NOMO-1 treated with dmso at 0.1 percent for 144 hours (cell line): ENCODE data around the gene GNG13.
"Not testable (repeated sequence)": the region's sequence is repeated elsewhere in the genome, so short reads cannot be mapped to it uniquely, and the experiment has no call there.

Source experiments
- DNase-seq: peaks from one replicate; lab custom pipeline; 2025; ENCODE audit not compliant: unreplicated experiment; lab: John Stamatoyannopoulos, UW

The GNG13 gene

DNA sequence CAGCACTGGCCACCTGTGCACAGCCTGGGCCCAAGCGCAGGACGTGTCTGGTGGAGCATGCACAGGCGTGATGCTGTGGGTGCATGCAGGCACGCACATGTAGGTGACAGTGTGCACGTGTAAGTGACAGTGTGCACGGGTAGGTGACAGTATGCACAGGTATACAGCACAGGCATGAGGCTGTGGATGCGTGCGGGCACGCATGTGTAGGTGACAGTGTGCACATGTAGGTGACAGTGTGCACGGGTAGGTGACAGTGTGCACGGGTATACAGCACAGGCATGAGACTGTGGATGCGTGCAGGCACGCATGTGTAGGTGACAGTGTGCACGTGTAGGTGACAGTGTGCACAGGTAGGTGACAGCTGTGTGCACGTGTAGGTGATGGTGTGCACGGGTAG is 20.2 kb downstream of the GNG13 start:
- no peak for DNase-seq

DNA sequence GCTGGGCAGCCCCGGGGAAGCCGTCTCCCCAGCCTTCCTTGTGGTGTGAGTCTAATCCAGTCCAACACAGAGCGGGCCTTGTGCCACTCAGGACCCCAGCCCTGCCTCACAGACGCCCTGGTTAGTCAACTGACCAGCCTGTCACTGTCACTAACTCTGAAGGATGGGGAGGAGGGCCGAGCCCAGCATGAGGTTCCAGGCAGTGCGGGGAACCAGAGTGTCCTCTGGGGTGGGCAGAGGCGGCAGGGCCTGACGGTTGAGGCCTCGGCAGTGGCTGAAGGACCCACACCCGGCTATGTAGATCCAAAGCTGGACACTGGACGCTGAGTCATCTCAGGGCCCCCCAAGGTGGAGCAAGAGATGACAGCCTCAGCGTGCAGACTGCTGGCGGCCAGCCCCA is 21.0 kb downstream of the GNG13 start:
- no peak for DNase-seq

DNA sequence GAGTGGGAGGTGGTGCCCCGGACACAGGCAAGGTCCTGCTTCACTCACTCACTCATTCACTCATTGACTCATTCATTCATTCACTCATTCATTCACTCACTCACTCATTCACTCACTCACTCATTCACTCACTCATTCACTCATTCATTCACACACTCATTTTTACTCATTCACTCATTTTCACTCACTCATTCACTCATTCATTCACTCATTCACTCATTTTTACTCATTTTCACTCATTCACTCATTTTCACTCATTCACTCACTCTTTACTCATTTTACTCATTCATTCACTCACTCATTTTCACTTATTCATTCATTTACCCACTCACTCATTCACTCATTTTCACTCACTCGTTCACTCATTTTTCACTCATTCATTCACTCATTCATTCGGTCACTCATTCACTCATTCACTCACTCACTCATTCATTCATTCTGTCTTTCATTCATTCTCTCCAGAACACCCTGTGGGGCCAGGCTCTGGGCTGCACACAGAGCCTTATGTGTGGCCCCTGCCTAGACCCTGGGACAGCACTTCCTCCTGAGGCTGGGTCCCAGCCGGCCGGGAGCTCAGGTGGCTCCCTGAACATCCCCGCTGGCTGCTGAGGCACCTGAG is 21.5 kb downstream of the GNG13 start:
- DNase-seq, result no peak

DNA sequence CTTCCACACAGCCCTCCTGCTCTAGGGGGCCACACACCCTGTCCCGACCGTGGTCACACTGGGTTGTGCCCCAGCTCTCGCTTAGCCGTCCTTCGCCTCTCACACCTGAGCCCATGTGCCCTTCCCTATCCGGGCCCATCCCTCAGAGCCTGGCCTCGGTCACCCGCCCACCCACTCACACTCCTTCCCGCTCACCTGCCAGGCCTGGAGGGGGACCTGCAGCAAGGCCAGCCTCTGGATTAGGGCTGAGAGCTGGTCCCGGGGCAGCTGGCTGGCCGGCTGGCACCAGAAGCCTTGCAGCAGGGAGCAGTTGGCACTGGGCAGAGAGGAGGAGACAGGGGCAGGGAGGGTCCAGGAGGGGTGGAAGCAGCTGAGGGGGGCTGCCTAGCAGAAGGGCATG is 22.1 kb downstream of the GNG13 start:
- no peak for DNase-seq

DNA sequence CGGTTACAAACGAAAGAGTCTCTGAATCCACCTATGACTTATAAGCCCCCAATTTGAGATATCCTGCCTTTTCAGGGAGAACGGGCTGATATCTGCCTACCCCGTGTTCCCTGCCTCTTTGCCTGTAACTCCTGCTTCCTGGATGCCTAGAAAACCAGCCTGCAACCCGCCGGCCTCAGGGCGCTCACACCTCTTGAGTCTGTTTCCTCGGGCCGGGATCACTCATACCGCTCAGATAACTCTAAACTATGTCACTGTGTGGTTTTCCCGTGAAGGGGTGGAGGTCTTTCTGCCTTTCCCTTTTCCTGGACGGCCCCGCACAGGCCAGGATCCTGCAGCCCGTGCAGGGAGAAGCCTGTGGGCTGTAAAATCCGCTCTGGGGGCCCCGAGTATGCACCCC is 22.7 kb downstream of the GNG13 start:
- DNase-seq, result no peak

DNA sequence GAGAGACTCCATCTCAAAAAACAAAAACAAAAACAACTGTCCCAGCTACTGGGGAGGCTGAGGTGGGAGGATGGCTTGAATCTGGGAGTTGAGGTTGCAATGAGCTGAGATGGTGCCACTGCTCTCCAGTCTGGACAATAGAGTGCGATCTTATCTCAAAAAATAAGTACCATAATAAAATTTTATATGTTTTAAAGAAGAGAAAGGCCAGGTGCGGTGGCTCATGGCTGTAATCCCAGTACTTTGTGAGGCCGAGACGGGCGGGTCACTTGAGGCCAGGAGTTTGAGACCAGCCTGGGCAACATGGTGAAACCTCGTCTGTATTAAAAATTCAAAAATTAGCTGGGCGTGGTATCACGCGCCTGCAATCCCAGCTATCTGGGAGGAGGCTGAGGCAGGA is 23.7 kb downstream of the GNG13 start:
- no peak for DNase-seq

DNA sequence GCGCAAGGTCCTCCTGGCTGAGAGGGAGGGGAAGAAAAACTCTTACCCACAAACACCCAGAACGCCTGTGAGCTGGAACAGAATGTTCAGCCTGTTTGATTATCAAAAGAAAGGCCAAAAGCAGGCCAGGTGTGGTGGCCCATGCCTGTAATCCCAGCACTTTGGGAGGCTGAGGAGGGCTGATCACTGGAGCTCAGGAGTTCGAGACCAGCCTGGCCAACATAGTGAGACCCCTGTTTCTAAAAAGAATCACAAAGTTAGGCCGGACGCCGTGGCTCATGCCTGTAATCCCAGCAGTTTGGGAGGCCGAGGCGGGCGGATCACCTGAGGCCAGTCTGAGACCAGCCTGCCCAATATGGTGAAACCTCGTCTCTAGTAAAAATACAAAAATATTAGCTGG is 24.2 kb downstream of the GNG13 start:
- not testable (repeated sequence) for DNase-seq

DNA sequence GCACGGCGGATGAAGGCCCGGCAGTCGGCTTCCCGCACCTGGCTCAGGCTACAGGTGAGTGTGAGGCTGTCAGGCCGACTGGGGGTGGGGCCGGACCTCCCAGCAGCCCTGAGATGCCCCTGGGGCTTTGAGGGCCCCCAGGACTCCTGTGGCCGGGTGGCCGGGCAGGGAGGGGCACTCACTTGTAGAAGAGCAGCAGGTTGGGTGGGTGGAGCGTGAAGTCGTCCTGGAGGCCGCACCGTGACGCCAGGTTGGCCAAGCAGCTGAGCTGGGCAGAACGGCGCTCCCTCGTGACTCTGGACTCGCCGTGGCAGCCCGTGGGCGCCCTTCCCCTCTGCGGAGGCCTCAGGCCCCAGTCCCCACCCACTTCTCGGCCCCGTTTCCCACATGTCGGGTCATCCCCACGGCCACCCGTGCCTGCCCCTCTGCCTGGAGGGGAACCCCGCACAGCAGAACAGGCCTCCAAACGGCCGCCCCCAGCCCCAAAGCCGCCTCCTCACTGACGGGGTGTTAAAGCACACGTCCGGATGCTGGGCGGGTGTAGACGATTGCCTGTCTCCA is 25.2 kb downstream of the GNG13 start:
- no peak for DNase-seq

DNA sequence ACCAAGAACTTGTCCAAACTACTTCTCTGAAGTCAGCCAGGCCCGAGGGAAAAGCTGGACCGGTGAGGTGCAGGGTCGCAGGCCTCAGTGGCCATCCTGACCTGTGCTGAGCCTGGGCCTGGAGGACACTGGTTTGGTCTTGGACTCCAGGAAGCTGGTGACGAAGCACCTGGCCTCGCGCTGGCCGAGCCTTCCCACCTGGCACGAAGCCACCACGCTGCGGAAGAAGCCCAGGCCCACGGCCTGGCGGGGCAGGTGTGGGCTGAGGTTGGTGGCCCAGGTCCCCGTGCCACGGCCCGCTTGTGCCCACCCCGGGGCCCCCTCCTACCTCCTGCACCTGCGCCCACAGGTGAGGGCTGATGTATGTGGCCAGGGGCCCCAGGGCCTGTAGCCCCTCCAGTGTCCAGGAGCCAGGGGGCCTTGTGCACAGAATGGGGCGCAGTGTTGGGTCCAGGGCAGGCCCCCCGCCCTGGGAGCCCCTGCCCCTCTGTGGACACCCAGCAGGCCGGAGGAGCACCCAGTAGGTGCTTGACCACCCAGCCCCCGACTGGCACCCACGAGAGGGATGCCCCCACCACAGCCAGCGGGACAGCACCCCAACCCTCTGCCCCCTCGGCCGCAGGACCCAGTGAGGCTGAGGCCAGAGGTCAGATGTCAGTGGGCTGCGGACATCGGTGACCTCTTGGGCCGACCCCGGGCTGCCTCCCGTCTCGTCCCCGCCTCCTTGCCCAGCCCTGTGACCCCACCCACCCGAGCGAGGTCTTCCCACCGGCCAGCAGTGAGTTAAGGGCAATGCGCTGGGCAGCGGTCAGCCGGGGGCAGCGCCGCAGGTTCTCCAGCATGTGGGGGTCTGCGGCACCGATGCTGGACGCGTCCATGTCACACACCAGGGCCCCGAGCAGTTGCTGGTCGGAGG is 26.2 kb downstream of the GNG13 start:
- DNase-seq, result no peak

DNA sequence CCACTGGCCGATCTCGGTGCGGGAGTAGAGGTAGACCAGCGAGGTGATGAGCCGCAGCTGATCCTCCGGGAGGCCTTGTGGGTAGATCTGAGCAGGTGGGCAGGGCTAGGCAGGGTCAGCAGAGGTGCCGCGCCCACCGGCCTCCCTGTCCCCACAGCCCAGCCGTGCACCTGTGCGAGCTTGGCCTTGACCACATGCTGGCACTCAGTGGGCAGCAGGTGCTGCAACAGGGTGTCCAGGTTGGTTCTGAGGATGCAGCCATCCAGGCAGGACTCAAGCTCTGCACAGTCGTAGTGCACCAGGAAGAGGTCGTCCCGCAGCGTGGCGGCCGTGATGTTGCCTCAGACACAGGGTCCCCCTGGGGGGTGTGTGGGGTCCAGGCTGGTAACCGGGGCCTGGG is 27.6 kb downstream of the GNG13 start:
- DNase-seq, result no peak

DNA sequence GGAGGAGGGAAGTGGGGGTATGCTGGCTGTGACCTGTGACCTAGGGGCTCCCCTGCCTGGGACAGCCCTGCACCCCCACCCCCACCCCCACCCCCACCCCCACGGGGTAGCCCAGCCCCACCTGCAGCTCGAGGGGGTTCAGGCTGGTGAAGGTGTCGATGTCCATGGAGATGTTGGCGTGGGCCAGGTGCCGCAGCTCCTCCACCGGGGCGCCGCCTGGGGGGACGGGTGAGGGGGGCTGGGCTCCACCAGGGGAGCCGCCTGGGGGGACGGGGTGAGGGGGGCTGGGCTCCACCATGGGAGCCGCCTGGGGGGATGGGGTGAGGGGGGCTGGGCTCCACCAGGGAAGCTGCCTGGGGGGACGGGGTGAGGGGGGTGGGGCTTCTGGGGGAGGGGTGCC is 30.1 kb downstream of the GNG13 start:
- DNase-seq, result no peak

DNA sequence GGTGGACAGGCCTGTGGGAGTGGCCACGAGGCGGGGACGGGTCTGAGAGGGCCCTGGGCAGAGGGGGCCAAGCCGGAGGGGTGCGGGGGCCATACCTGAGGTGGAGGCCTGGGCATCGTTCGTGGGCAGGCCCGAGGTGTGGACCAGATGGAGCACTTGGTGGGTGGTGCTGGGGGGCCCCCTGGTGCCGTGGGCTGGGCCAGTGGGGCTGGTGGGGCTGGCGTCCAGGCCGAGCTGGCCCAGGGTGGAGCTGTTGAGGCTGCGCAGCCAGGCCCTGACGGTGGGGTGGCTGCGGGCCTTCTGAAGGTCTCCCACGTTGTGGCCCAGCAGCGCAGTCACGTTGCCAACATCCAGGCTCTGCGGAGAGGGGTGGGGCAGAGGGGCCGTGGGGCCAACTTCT is 30.6 kb downstream of the GNG13 start:
- no peak for DNase-seq

DNA sequence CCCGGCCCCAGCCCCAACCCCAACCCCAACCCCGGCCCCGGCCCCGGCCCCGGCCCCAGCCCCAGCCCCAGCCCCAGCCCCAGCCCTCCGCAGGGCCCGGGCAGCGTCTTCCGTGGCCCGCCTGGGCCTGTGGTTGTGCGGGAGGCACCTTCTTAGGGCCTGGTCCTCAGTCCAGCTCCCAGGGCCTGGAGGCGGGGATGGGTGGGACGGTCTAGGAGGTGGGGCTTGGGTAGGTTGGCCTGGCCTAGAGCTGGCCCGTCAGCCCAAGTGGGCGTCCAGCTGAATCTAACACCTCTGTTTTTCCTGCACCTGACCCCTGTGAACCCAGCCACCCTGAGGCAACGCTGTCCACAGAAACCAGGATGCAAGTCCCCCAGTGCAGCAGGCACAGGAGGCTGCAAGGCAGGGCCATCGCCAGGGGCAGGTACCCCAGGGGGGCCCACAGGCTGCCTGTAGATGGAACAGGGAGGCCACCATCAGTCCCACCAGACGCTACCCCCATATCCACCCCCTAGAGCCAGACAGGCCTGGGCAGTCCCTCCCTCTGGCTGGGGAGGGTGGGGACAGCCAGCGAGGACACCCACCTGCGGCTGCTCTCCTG is 31.2 kb downstream of the GNG13 start:
- DNase-seq, result no peak

DNA sequence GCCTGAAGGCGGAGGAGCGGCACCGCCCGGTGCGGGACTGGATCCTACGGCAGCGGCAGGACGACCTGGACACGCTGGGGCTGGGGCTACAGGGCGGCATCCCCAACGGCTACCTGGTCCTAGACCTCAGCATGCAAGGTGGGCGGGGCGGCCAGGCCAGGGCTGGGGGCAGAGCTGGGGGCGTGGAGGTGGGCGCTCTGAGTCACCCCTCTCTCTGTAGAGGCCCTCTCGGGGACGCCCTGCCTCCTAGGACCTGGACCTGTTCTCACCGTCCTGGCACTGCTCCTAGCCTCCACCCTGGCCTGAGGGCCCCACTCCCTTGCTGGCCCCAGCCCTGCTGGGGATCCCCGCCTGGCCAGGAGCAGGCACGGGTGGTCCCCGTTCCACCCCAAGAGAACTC is 32.1 kb downstream of the GNG13 start:
- DNase-seq, result no peak

DNA sequence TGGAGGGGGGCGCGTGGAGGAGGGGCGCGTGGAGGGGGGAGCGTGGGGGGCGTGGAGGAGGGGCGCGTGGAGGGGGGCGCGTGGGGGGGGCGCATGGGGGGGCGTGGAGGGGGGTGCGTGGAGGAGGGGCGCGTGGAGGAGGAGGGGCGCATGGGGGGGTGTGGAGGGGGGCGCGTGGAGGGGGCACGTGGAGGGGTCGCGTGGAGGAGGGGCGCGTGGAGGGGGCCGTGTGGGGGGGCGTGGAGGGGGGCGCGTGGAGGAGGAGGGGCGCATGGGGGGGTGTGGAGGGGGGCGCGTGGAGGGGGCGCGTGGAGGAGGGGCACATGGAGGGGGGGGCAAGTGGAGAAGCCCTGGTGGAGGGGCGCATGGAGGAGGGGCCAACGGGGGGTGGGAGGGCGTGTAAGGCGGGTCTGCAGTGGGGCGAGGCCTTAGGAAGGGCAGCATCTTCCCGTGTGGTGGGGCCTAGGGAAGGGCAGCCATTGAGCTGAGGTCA is 32.7 kb downstream of the GNG13 start:
- no peak for DNase-seq

DNA sequence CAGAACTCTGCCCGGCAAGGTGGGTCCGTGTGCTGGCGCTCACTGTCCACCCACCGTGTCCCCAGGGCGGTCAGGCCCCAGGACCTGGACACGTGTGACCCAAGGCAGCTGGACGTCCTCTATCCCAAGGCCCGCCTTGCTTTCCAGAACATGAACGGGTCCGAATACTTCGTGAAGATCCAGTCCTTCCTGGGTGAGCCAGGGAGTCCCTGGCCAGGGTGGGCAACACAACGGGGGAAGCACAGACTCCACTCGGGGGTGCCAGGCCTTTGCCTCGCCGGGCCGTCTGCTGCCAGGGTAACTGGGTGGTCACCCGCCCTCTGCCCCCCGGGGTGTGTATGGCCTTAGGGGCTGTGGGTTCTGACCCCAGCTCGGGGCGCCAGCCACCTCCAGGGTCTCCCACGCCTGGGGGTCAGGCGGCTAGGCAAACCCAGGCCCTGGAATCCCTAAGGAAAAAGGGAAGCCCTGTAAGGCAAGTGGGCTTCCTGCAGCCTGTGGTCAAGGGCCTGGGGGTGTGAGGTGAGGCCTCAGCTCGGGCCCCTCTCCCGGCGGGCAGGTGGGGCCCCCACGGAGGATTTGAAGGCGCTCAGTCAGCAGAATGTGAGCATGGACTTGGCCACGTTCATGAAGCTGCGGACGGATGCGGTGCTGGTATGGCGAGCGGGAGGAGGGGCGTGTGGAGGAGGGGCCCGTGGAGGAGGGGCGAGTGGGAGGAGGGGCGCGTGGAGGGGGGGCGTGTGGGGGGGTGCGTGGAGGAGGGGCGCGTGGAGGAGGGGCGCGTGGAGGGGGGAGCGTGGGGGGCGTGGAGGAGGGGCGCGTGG is 33.5 kb downstream of the GNG13 start:
- no peak for DNase-seq

DNA sequence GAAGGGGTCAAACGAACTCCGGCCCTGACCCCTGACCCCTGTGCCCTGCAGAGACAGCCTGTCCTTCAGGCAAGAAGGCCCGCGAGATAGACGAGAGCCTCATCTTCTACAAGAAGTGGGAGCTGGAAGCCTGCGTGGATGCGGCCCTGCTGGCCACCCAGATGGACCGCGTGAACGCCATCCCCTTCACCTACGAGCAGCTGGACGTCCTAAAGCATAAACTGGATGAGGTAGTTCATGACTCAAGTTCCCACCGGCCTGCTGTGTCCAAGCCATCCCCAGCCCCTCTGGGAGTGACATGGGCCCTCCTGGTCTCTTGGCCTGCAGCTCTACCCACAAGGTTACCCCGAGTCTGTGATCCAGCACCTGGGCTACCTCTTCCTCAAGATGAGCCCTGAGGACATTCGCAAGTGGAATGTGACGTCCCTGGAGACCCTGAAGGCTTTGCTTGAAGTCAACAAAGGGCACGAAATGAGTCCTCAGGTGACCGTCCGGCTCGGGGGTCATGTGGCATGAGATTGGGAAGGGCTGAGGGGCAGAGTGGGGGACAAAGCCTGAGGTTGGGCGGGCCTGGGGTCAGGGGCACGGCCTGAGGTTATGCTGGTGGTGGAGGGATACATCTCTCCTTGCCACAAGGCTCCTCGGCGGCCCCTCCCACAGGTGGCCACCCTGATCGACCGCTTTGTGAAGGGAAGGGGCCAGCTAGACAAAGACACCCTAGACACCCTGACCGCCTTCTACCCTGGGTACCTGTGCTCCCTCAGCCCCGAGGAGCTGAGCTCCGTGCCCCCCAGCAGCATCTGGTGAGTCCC is 34.3 kb downstream of the GNG13 start:
- DNase-seq, result no peak

DNA sequence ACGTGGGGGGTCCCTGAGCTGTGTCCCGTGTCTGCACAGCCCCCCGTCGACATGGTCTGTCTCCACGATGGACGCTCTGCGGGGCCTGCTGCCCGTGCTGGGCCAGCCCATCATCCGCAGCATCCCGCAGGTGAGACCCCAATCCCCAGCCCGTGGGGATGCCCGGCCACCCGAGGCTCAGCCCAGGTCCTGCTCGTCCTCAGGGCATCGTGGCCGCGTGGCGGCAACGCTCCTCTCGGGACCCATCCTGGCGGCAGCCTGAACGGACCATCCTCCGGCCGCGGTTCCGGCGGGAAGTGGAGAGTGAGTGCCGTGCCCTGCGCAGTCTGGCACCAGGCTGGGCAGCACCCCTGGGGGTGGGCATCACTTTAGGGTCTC is 35.1 kb downstream of the GNG13 start:
- no peak for DNase-seq

DNA sequence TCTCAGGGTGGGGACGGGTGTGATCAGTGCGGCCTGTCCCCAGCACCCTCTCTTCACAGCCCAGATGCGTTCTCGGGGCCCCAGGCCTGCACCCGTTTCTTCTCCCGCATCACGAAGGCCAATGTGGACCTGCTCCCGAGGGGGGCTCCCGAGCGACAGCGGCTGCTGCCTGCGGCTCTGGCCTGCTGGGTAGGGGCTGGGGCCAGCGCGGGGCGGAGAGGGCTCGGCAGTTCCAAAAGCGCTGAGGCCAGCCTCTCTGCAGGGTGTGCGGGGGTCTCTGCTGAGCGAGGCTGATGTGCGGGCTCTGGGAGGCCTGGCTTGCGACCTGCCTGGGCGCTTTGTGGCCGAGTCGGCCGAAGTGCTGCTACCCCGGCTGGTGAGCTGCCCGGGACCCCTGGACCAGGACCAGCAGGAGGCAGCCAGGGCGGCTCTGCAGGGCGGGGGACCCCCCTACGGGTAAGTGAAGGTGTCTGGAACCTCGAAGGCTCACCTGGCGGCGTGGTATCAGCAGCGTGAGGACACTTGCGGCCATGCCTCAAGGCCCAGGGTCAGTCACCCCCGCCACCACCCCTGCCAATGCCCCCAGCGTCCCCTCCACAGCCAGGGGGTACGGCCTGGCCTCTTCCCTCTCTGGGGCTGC is 35.6 kb downstream of the GNG13 start:
- no peak for DNase-seq
